ENCODE results near the gene GUCA1A.

Gene GUCA1A

DNA sequence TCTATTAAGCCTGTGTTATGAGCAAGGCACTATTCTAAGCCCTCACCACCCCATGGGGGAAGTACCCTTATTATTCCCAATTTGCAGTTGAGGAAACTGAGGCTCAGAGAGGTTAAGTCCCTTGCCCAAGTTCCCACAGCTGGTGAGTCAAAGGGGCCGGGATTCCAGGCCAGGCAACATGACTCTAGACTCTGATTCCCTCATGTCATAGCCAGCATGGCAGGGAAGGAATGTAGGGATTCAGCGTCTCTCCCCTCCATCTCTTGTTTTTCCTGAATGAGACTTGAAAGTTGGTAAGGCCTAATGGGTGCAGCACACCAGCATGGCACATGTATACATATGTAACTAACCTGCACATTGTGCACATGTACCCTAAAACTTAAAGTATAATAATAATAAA is 37.4 kb upstream of the GUCA1A start:
- H3K4me1 ChIP-seq, result peaks cover 0 to 6% (median 0%) of the 10 kb centered on the region in 4 donors
- peaks cover 0 to 3% (median 0%) of the 10 kb centered on the region in 3 donors for H3K36me3 ChIP-seq
- no peak overlapping the region for H3K4me3 ChIP-seq
- TF ChIP-seq, protein P1, sequence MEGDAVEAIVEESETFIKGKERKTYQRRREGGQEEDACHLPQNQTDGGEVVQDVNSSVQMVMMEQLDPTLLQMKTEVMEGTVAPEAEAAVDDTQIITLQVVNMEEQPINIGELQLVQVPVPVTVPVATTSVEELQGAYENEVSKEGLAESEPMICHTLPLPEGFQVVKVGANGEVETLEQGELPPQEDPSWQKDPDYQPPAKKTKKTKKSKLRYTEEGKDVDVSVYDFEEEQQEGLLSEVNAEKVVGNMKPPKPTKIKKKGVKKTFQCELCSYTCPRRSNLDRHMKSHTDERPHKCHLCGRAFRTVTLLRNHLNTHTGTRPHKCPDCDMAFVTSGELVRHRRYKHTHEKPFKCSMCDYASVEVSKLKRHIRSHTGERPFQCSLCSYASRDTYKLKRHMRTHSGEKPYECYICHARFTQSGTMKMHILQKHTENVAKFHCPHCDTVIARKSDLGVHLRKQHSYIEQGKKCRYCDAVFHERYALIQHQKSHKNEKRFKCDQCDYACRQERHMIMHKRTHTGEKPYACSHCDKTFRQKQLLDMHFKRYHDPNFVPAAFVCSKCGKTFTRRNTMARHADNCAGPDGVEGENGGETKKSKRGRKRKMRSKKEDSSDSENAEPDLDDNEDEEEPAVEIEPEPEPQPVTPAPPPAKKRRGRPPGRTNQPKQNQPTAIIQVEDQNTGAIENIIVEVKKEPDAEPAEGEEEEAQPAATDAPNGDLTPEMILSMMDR (IDR thresholded peaks at IDR 0.05), result no peak
- H3K9me3 ChIP-seq, result no peaks in the 10 kb centered on the region
- no peak for DNase-seq
- intact Hi-C loops (cut with DNase I; ENCODE audit: low total_unique reads), result no loop called here
- peaks cover 0 to 3% of the 10 kb centered on the region in 2 donors for H3K27me3 ChIP-seq
- H3K27ac ChIP-seq, result no peak overlapping the region

DNA sequence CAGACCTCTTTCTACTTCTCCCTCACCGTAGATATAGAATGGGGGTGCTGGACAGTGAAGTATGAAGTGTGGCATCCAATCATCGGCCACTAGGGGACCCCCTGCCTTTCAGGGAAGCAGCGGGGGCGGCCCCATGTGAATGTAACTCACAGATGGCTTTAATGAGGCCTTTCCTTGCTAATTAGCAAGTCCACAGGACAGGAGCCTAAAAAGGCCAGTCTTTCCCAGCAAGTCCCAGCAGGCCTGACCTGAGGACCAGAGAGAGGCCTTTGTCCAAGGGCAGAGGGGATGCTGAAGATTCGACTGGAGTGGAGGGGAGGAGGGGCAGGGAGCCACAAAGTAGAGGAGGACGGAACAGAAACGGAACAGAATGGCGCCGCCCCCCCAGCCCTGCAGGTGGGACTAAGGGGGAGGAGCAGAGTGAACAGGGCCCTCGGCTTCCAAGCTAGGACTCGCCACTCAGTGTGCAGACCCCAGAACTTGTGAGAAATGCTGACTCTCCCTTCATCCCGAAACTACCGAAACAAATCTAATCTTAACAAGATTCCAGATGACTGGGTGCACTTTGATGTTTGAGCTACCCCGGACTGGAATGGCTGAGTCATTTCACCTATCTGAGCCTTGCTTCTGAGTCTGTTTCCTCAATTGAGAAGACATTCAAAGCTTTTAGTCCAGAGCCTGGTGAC is 36.5 kb upstream of the GUCA1A start:
- Histone ChIP-seq H3K4me1 (peaks cover 0 to 7% (median 0%) of the 10 kb centered on the region in 4 donors), H3K9me3 (no peaks in the 10 kb centered on the region), H3K27me3 (peaks cover 0 to 9% of the 10 kb centered on the region in 2 donors), H3K27ac (no peak overlapping the region), H3K36me3 (peaks cover 0 to 3% (median 0%) of the 10 kb centered on the region in 3 donors), H3K4me3 (no peak overlapping the region)
- DNase-seq, result no peak
- intact Hi-C loops (cut with DNase I; ENCODE audit: low total_unique reads), result no loop called here
- TF ChIP-seq, protein P1 (IDR thresholded peaks at IDR 0.05), result no peak

DNA sequence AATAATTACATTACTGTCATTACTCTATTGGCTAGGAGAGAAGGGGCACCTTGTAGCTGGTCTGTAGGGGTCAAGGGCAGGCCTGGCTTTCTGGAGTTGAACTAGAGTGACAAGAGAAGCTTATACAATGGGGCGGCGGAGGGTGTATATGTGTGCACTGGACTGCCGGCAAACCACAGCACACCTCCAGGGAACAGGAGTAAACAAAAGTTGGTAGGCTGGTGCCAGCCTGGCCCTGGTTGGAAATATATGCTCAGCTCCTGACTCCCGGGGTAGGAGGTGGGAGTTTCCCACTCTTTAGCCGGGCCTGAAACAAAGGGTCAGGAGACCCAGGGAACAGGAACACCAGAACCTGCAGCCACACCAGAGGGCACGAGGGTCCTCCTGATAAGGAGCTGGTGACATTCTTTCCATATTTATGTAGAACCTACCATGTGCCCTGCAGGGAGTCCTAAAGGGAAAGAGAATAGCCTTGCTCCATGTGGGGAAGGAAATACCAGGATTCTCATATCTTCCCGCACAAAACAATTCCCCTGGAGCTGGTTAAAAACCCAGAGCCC is 35.9 kb upstream of the GUCA1A start:
- H3K4me3 ChIP-seq, result no peak overlapping the region
- intact Hi-C loops (cut with DNase I; ENCODE audit: low total_unique reads), result no loop called here
- TF ChIP-seq, protein P1 (IDR thresholded peaks at IDR 0.05), result no peak
- H3K27ac ChIP-seq, result no peak overlapping the region
- peaks cover 0 to 3% (median 0%) of the 10 kb centered on the region in 3 donors for H3K36me3 ChIP-seq
- no peaks in the 10 kb centered on the region for H3K9me3 ChIP-seq
- no peak for DNase-seq
- H3K4me1 ChIP-seq, result peaks cover 0 to 14% (median 3%) of the 10 kb centered on the region in 4 donors
- H3K27me3 ChIP-seq, result peaks cover 0 to 15% of the 10 kb centered on the region in 2 donors

DNA sequence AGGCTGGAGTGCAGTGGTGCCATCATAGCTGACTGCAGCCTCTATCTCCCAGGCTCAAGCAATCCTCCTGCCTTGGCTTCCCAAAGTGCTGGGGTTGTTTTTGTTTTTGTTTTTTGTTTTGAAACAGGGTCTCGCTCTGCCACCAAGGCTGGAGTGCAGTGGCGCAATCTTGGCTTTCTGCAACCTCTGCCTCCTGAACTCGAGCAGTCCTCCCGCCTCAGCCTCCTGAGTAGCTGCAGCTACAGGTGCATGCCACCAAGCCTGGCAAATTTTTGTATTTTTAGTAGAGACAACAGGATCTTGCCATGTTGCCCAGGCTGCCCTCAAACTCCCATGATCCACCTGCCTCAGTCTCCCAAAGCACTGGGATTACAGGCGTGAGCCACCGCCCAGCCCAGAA is 35.0 kb upstream of the GUCA1A start:
- Histone ChIP-seq H3K27ac (no peak overlapping the region), H3K27me3 (peaks cover 0 to 25% of the 10 kb centered on the region in 2 donors), H3K36me3 (no peaks in the 10 kb centered on the region), H3K4me3 (no peak overlapping the region), H3K9me3 (no peaks in the 10 kb centered on the region), H3K4me1 (peaks cover 0 to 18% (median 10%) of the 10 kb centered on the region in 4 donors)
- TF ChIP-seq, protein P1 (IDR thresholded peaks at IDR 0.05), result no peak
- no peak for DNase-seq
- intact Hi-C loops (cut with DNase I; ENCODE audit: low total_unique reads), result no loop called here

DNA sequence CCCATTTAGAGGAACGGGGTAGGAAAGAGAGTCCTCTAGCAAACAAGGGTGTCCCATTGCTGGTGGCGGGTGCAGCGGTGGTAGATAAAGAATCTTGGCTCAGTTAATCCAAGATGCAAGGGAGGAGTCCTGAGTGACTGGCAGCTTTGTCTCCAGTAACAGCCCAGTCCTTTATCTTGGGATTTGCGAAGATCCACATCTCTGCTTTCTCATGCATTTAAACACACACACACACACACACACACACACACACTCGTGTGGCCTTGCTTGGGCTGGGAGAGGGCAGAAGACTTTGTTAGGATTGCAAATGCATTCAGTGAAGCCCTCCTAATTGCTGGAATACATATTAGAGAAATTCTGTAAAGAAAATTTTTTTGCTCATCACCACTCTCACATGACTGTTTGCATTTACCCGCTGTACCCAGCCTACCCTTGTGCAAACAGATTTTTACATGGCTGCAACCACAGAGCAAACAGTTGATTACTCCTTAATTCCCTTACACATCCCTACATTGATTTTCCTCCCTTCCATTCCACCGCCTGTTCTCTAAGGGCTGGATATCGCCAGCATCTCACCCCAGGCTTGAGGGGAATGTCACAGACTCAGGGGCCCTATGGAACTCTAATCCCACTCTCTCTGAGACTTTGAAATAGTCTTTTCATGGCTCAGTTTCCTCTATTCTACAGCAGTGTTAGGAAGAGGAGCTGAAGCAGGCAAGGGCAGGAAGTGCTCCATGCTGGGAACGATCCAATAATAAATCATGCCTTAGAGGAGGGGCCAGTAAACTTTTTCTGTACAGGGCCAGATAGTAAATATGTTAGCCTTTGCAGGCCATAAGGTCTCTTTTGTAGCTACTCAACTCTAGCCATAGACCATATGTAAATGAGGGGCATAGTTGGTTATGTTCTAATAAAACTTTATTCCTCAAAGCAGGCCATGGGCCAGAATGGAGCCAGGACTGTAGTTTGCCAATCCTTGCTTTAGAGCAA is 34.2 kb upstream of the GUCA1A start:
- H3K27me3 ChIP-seq, result peaks cover 0 to 32% of the 10 kb centered on the region in 2 donors
- H3K4me3 ChIP-seq, result no peak overlapping the region
- TF ChIP-seq, protein P1 (IDR thresholded peaks at IDR 0.05), result no peak
- peaks cover 0 to 18% (median 10%) of the 10 kb centered on the region in 4 donors for H3K4me1 ChIP-seq
- no peaks in the 10 kb centered on the region for H3K36me3 ChIP-seq
- no peak overlapping the region for H3K27ac ChIP-seq
- intact Hi-C loops (cut with DNase I; ENCODE audit: low total_unique reads), result no loop called here
- DNase-seq, result no peak
- no peaks in the 10 kb centered on the region for H3K9me3 ChIP-seq
